GM23338 (cell line): ENCODE results near the gene TRUB2. TPM values are rescaled to one million over a fixed set of nuclear protein-coding genes. Genes with fewer than 3 reads are reported as not detected.
A peak's percentile ranks its signal among the peaks of the same experiment; 100 is the strongest.

Experiments
- ATAC-seq: fragments of 200-7000 bp; cut with Tn5 transposase; 3 replicates; pipeline ENCODE4 v1.9.1; 2020
- DNase-seq: peaks from one replicate; pipeline ENCODE4 v3.0.0-alpha.2; 2015; ENCODE audit warnings: low spot score
- H2AFZ ChIP-seq: fragments of 200-600 bp; sonication (generic); 2 replicates; pipeline ENCODE4 v1.8.0; 2016; ENCODE audit warnings: antibody characterized with exemption, mild to moderate bottlenecking, moderate library complexity
- H3F3A ChIP-seq: fragments of 200-600 bp; sonication (generic); replicated peaks from 2 replicates; pipeline ENCODE4 v1.8.0; 2017; ENCODE audit warnings: antibody characterized with exemption, mixed run types, low read depth
- H3K27ac ChIP-seq: fragments of 200-600 bp; sonication (generic); 2 replicates; pipeline ENCODE4 v1.6.1; 2016; ENCODE audit warnings: low read depth
- H3K27me3 ChIP-seq: fragments of 200-600 bp; sonication (generic); 2 replicates; pipeline ENCODE4 v1.8.0; 2016; ENCODE audit warnings: mild to moderate bottlenecking, mixed run types, moderate library complexity; ENCODE audit not compliant: insufficient read depth
- H3K36me3 ChIP-seq: fragments of 200-600 bp; sonication (generic); 2 replicates; pipeline ENCODE4 v1.8.0; 2016; ENCODE audit warnings: mild to moderate bottlenecking; ENCODE audit not compliant: insufficient read depth
- H3K4me1 ChIP-seq: fragments of 200-600 bp; sonication (generic); 2 replicates; pipeline ENCODE4 v1.8.0; 2016; ENCODE audit warnings: mild to moderate bottlenecking, moderate library complexity; ENCODE audit not compliant: insufficient read depth
- H3K4me2 ChIP-seq: fragments of 200-600 bp; sonication (generic); 2 replicates; pipeline ENCODE4 v1.7.1; 2017; ENCODE audit warnings: mixed run types
- H3K4me3 ChIP-seq: fragments of 200-600 bp; sonication (generic); 2 replicates; pipeline ENCODE4 v1.6.1; 2016; ENCODE audit warnings: mixed run types
- H3K79me2 ChIP-seq: fragments of 200-600 bp; sonication (generic); replicated peaks from 2 replicates; pipeline ENCODE4 v1.8.0; 2017; ENCODE audit warnings: mild to moderate bottlenecking; ENCODE audit not compliant: insufficient read depth
- H3K9me2 ChIP-seq: fragments of 200-600 bp; sonication (generic); 2 replicates; pipeline ENCODE4 v1.8.0; 2017; ENCODE audit not compliant: insufficient read depth
- H4K20me1 ChIP-seq: fragments of 200-600 bp; sonication (generic); replicated peaks from 2 replicates; pipeline ENCODE4 v1.8.0; 2017; ENCODE audit warnings: mild to moderate bottlenecking; ENCODE audit not compliant: insufficient read depth
- H3K27ac Mint-ChIP-seq: 2 replicates; pipeline ENCODE4 v1.8.0; 2020; ENCODE audit warnings: inconsistent platforms, mild to moderate bottlenecking, moderate library complexity, mixed read lengths
- H3K27me3 Mint-ChIP-seq: 3 replicates; pipeline ENCODE4 v1.8.0; 2022; ENCODE audit warnings: low read depth, mild to moderate bottlenecking, moderate library complexity, mixed read lengths, inconsistent platforms; ENCODE audit not compliant: insufficient read depth, poor library complexity
- H3K36me3 Mint-ChIP-seq: 3 replicates; pipeline ENCODE4 v1.8.0; 2021; ENCODE audit warnings: low read depth, mild to moderate bottlenecking, inconsistent platforms, moderate library complexity, mixed read lengths
- H3K4me1 Mint-ChIP-seq: 3 replicates; pipeline ENCODE4 v1.8.0; 2020; ENCODE audit warnings: mild to moderate bottlenecking, inconsistent platforms, mixed read lengths
- H3K4me3 Mint-ChIP-seq: 3 replicates; pipeline ENCODE4 v1.8.0; 2021; ENCODE audit warnings: moderate library complexity, mild to moderate bottlenecking, inconsistent platforms, mixed read lengths
- H3K9me3 Mint-ChIP-seq: 3 replicates; pipeline ENCODE4 v1.8.0; 2020; ENCODE audit warnings: moderate library complexity, mild to moderate bottlenecking, inconsistent platforms, mixed read lengths
- CREB1 ChIP-seq: fragments of 250-450 bp; sonication (Bioruptor Pico); IDR thresholded peaks from 2 replicates; pipeline ENCODE4 v1.5.0; 2020; ENCODE audit warnings: low read depth, mild to moderate bottlenecking, moderate library complexity
- EZH2 ChIP-seq: fragments of 200-600 bp; sonication (generic); IDR thresholded peaks from one replicate; pipeline ENCODE4 v1.8.0; 2017; ENCODE audit warnings: antibody characterized with exemption, mild to moderate bottlenecking, low read depth; ENCODE audit not compliant: unreplicated experiment
- EZH2phosphoT487 ChIP-seq: fragments of 200-600 bp; sonication (generic); IDR thresholded peaks from one replicate; pipeline ENCODE4 v1.8.1; 2018; ENCODE audit warnings: antibody characterized with exemption; ENCODE audit not compliant: unreplicated experiment
- JUNB ChIP-seq: IDR thresholded peaks from one replicate; pipeline ENCODE4 v1.6.1; 2016; ENCODE audit warnings: antibody characterized with exemption; ENCODE audit not compliant: unreplicated experiment
- NANOG ChIP-seq: IDR thresholded peaks from 2 replicates; pipeline ENCODE4 v1.6.1; 2016; ENCODE audit warnings: antibody characterized with exemption, borderline replicate concordance
- POLR2AphosphoS5 ChIP-seq: IDR thresholded peaks from 2 replicates; pipeline ENCODE4 v1.6.1; 2016; ENCODE audit warnings: antibody characterized with exemption, low read depth
- STAT1 ChIP-seq: IDR thresholded peaks from one replicate; pipeline ENCODE4 v1.6.1; 2016; ENCODE audit warnings: antibody characterized with exemption; ENCODE audit not compliant: unreplicated experiment
- ZNF114 ChIP-seq: fragments of 250-450 bp; sonication (Bioruptor Pico); IDR thresholded peaks from 2 replicates; pipeline ENCODE4 v1.5.0; 2020; ENCODE audit warnings: mild to moderate bottlenecking, moderate library complexity
- ZNF331 ChIP-seq: fragments of 250-450 bp; sonication (Bioruptor Pico); IDR thresholded peaks from 2 replicates; pipeline ENCODE4 v1.5.0; 2020; ENCODE audit warnings: low read depth, mild to moderate bottlenecking, moderate library complexity
- polyA plus RNA-seq: library from polyadenylated mRNA; unstranded; fragments of >200 nt; fragmentation: Nextera tagmentation; extraction: Ambion mirVana; gene quantifications from 2 replicates; pipeline ENCODE4 v1.2.1, GENCODE V29; 2016
- total RNA-seq: library from RNA; depleted of rRNA; stranded (reverse); fragments of >200 nt; shearing (Covaris generic); gene quantifications from 2 replicates; pipeline ENCODE4 v1.2.3, GENCODE V29; 2014
- TF ChIP-seq, protein P1 (sequence below): IDR thresholded peaks from one replicate; pipeline ENCODE4 v1.6.1; 2018; ENCODE audit warnings: antibody characterized with exemption; ENCODE audit not compliant: unreplicated experiment
- TF ChIP-seq, protein P2 (sequence below): fragments of 250-450 bp; sonication (Bioruptor Pico); IDR thresholded peaks from 2 replicates; pipeline ENCODE4 v1.5.0; 2020; ENCODE audit warnings: mild to moderate bottlenecking, moderate library complexity
- TF ChIP-seq, protein P3 (sequence below), 2 experiments: fragments of 200-600 bp in 1 of 2; sonication (generic) in 1 of 2; conservative IDR thresholded peaks; 2 replicates each; pipeline versions ENCODE4 v1.5.1 to v1.6.1; 2016 to 2017; ENCODE audit warnings: antibody characterized with exemption in 2 of 2, low read depth in 2 of 2, mild to moderate bottlenecking in 2 of 2, moderate library complexity in 1 of 2
- TF ChIP-seq, protein P4 (sequence below): IDR thresholded peaks from 2 replicates; pipeline ENCODE4 v1.6.1; 2016; ENCODE audit warnings: antibody characterized with exemption

Gene TRUB2
- total and polyA plus RNA-seq, 2 experiments from 2014 or later: 15.4 to 31.4 TPM

DNA sequence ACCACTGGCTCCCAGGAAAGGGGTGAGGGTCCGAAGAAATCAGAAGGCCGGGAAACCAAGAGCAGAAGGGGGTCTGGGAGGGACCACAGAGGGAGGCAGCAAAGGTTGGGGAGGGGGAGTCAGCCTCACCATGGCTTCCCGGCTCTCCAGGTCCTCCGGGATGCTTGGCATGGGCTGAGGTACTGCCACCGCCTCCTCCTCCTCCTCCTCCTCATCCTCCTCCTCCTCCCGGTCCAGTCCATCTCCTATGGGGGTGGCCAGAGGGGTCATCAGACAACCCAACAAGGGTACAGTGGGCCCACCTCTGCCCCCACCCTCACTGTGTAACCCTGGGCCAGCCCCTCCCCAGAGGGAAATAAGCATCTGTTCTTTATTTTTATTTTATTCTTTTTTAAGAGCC, 63.9 kb downstream of the TRUB2 start (continued):
- TF ChIP-seq ZNF331: no peak
- no peak for TF ChIP-seq STAT1

DNA sequence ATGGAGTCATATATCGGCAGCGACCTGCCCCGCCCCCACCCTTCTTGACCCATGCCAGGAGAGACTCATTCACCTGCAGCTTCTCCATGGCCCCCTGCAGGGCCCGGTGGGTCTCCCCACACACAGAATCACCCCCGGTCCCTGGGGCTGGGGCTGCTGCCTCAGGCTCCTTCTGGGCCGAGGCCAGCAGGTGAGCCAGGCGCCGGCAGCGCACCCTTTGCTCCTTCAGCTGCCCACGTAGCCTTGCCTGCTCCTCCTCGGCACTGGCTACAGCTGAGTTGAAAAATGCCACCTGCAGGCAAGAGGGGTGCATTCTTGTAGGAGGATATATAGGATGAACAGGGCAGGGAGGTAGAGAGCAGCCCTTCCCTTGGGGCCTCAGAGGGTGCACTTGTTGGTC, 64.3 kb downstream of the TRUB2 start:
- no peaks in the 10 kb centered on the region for H3K9me2 ChIP-seq
- no peak overlapping the region for H3K27ac ChIP-seq
- peaks cover 10% of the 10 kb centered on the region; the same call in 1 of the 2 replicates for H3F3A ChIP-seq
- TF ChIP-seq ZNF114 (CRISPR knock-in tag): no peak
- TF ChIP-seq, protein P1, sequence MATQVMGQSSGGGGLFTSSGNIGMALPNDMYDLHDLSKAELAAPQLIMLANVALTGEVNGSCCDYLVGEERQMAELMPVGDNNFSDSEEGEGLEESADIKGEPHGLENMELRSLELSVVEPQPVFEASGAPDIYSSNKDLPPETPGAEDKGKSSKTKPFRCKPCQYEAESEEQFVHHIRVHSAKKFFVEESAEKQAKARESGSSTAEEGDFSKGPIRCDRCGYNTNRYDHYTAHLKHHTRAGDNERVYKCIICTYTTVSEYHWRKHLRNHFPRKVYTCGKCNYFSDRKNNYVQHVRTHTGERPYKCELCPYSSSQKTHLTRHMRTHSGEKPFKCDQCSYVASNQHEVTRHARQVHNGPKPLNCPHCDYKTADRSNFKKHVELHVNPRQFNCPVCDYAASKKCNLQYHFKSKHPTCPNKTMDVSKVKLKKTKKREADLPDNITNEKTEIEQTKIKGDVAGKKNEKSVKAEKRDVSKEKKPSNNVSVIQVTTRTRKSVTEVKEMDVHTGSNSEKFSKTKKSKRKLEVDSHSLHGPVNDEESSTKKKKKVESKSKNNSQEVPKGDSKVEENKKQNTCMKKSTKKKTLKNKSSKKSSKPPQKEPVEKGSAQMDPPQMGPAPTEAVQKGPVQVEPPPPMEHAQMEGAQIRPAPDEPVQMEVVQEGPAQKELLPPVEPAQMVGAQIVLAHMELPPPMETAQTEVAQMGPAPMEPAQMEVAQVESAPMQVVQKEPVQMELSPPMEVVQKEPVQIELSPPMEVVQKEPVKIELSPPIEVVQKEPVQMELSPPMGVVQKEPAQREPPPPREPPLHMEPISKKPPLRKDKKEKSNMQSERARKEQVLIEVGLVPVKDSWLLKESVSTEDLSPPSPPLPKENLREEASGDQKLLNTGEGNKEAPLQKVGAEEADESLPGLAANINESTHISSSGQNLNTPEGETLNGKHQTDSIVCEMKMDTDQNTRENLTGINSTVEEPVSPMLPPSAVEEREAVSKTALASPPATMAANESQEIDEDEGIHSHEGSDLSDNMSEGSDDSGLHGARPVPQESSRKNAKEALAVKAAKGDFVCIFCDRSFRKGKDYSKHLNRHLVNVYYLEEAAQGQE: no peak
- TF ChIP-seq ZNF331: no peak
- no peak for TF ChIP-seq STAT1
- TF ChIP-seq, protein P2, sequence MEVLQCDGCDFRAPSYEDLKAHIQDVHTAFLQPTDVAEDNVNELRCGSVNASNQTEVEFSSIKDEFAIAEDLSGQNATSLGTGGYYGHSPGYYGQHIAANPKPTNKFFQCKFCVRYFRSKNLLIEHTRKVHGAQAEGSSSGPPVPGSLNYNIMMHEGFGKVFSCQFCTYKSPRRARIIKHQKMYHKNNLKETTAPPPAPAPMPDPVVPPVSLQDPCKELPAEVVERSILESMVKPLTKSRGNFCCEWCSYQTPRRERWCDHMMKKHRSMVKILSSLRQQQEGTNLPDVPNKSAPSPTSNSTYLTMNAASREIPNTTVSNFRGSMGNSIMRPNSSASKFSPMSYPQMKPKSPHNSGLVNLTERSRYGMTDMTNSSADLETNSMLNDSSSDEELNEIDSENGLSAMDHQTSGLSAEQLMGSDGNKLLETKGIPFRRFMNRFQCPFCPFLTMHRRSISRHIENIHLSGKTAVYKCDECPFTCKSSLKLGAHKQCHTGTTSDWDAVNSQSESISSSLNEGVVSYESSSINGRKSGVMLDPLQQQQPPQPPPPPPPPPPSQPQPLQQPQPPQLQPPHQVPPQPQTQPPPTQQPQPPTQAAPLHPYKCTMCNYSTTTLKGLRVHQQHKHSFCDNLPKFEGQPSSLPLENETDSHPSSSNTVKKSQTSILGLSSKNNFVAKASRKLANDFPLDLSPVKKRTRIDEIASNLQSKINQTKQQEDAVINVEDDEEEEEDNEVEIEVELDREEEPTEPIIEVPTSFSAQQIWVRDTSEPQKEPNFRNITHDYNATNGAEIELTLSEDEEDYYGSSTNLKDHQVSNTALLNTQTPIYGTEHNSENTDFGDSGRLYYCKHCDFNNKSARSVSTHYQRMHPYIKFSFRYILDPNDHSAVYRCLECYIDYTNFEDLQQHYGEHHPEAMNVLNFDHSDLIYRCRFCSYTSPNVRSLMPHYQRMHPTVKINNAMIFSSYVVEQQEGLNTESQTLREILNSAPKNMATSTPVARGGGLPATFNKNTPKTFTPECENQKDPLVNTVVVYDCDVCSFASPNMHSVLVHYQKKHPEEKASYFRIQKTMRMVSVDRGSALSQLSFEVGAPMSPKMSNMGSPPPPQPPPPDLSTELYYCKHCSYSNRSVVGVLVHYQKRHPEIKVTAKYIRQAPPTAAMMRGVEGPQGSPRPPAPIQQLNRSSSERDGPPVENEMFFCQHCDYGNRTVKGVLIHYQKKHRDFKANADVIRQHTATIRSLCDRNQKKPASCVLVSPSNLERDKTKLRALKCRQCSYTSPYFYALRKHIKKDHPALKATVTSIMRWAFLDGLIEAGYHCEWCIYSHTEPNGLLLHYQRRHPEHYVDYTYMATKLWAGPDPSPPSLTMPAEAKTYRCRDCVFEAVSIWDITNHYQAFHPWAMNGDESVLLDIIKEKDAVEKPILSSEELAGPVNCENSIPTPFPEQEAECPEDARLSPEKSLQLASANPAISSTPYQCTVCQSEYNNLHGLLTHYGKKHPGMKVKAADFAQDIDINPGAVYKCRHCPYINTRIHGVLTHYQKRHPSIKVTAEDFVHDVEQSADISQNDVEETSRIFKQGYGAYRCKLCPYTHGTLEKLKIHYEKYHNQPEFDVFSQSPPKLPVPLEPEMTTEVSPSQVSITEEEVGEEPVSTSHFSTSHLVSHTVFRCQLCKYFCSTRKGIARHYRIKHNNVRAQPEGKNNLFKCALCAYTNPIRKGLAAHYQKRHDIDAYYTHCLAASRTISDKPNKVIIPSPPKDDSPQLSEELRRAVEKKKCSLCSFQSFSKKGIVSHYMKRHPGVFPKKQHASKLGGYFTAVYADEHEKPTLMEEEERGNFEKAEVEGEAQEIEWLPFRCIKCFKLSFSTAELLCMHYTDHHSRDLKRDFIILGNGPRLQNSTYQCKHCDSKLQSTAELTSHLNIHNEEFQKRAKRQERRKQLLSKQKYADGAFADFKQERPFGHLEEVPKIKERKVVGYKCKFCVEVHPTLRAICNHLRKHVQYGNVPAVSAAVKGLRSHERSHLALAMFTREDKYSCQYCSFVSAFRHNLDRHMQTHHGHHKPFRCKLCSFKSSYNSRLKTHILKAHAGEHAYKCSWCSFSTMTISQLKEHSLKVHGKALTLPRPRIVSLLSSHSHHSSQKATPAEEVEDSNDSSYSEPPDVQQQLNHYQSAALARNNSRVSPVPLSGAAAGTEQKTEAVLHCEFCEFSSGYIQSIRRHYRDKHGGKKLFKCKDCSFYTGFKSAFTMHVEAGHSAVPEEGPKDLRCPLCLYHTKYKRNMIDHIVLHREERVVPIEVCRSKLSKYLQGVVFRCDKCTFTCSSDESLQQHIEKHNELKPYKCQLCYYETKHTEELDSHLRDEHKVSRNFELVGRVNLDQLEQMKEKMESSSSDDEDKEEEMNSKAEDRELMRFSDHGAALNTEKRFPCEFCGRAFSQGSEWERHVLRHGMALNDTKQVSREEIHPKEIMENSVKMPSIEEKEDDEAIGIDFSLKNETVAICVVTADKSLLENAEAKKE (CRISPR knock-in tag): no peak
- TF ChIP-seq POLR2AphosphoS5: no peak
- no peak for TF ChIP-seq EZH2
- TF ChIP-seq, protein P3, sequence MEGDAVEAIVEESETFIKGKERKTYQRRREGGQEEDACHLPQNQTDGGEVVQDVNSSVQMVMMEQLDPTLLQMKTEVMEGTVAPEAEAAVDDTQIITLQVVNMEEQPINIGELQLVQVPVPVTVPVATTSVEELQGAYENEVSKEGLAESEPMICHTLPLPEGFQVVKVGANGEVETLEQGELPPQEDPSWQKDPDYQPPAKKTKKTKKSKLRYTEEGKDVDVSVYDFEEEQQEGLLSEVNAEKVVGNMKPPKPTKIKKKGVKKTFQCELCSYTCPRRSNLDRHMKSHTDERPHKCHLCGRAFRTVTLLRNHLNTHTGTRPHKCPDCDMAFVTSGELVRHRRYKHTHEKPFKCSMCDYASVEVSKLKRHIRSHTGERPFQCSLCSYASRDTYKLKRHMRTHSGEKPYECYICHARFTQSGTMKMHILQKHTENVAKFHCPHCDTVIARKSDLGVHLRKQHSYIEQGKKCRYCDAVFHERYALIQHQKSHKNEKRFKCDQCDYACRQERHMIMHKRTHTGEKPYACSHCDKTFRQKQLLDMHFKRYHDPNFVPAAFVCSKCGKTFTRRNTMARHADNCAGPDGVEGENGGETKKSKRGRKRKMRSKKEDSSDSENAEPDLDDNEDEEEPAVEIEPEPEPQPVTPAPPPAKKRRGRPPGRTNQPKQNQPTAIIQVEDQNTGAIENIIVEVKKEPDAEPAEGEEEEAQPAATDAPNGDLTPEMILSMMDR (conservative IDR thresholded peaks at IDR 0.05; ENCODE audit: low read depth in 2 of 2): no peak
- TF ChIP-seq JUNB: no peak
- no peak for TF ChIP-seq NANOG
- TF ChIP-seq EZH2phosphoT487: no peak
- no peak for TF ChIP-seq CREB1 (CRISPR knock-in tag)
- TF ChIP-seq, protein P4, sequence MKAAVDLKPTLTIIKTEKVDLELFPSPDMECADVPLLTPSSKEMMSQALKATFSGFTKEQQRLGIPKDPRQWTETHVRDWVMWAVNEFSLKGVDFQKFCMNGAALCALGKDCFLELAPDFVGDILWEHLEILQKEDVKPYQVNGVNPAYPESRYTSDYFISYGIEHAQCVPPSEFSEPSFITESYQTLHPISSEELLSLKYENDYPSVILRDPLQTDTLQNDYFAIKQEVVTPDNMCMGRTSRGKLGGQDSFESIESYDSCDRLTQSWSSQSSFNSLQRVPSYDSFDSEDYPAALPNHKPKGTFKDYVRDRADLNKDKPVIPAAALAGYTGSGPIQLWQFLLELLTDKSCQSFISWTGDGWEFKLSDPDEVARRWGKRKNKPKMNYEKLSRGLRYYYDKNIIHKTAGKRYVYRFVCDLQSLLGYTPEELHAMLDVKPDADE: no peak
- no peak overlapping the region for H2AFZ ChIP-seq
- DNase-seq: no peak
- peaks cover 26% of the 10 kb centered on the region for H3K4me1 Mint-ChIP-seq
- H3K36me3 Mint-ChIP-seq: peaks cover 35% of the 10 kb centered on the region
- peaks cover 7% of the 10 kb centered on the region for H3K4me1 ChIP-seq
- peaks cover 4% of the 10 kb centered on the region; the same call in 1 of the 2 replicates for H3K36me3 ChIP-seq
- H3K27me3 ChIP-seq: no peaks in the 10 kb centered on the region
- H3K27ac Mint-ChIP-seq: peak overlapping the region; percentile 41; the same call in 1 of the 2 replicates
- no peak overlapping the region for H3K4me3 ChIP-seq
- H3K9me3 Mint-ChIP-seq: no peaks in the 10 kb centered on the region; the same call in 2 of the 3 replicates
- H3K27me3 Mint-ChIP-seq: peaks cover 21% of the 10 kb centered on the region
- H3K4me2 ChIP-seq: no peak overlapping the region
- H3K79me2 ChIP-seq: no peaks in the 10 kb centered on the region
- ATAC-seq: no peak
- no peak overlapping the region; the same call in 2 of the 3 replicates for H3K4me3 Mint-ChIP-seq
- peaks cover 18% of the 10 kb centered on the region for H4K20me1 ChIP-seq
